Islet precursor cell (in vitro differentiated cells): ENCODE measurements around the gene BCKDK.
"Not testable (repeated sequence)": the region's sequence is repeated elsewhere in the genome, so short reads cannot be mapped to it uniquely, and the experiment has no call there.

Experiments used
- DNase-seq: peaks from one replicate; pipeline ENCODE4 v3.0.0-alpha.2; 2018

BCKDK gene

DNA sequence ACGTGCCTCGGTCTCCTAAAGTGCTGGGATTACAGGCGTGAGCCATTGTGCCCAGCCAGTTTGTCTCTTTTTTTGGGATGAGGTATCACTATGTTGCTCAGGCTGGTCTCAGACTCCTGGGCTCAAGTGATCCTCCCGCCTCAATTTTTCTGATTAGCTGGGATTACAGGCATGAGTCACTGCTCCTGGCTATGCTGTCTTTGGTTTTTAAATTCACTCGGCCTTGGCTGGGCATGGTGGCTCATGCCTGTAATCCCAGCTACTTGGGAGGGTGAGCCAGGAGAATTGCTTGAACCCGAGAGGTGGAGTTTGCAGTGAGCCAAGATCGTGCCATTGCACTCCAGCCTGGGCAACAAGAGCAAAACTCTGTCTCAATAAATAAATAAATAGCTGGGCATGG is 36.2 kb downstream of the BCKDK start:
- DNase-seq, result not testable (repeated sequence)

DNA sequence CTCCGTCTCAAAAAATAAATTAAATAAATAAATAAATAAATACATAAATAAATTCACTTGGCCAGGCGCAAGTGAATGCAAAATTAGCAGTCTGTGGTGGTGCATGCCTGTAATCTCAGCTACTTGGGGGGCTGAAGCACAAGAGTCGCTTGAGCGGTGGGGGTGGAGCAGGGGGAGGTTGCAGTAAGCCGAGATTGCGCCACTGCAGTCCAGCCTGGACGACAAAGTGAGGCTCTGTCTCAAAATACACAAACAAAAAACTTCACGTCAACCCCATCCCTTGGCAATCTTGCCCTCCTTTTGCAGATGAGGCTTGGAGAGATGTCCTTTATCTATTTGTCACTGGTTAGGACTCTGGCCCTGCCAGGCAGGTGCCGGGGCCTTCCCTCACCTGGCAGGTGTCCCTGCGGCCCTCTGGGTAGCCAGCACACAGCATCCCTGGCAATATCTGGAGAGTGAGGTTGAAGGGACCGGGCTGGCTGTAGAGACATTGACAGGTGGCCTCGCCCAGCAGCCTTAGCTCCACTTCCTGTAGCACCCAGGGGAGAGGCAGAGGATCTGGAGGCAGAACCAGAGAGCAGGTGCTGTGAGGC is 37.3 kb downstream of the BCKDK start:
- DNase-seq, result no peak

DNA sequence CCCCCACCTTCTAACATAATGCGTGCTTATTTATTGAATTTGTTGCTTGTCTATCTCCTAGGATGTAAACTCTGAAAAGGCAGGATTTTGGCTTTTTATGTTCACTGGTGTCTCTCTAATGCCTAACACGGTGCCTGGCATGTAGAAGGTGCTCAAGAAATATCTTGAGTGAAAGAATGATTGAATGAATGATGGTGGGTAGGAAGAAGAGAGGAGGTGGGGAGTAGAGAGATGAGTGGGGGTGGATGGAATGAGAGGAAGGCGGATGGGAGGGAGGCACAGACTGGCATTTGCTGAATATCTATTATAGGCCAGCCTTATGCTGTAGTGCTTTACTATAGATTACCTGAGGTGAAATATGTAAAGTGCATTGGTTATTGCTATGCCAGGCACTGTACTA is 39.4 kb downstream of the BCKDK start:
- no peak for DNase-seq

DNA sequence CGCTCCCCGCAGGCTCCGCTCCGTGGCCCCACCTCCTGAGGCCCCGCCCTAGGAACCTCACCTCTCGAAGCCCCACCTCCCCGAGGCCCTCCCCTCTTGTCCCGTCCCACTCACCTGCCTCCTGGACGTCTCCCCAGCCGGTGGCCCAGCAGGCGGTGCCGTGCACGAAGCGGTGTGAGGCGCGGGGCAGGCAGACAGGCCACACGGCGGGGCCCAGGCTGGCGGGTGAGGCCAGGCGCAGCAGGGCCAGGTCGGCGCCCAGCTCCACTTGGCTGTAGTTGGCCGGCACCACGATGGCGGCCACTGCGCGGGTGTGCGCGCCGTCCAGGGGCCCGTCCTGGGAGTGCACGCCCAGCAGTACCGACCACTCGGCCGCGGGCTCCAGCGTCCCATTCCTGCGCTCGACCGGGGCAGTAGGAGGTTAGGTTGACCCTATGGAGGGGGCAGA is 40.1 kb downstream of the BCKDK start:
- peak; percentile 82 for DNase-seq

DNA sequence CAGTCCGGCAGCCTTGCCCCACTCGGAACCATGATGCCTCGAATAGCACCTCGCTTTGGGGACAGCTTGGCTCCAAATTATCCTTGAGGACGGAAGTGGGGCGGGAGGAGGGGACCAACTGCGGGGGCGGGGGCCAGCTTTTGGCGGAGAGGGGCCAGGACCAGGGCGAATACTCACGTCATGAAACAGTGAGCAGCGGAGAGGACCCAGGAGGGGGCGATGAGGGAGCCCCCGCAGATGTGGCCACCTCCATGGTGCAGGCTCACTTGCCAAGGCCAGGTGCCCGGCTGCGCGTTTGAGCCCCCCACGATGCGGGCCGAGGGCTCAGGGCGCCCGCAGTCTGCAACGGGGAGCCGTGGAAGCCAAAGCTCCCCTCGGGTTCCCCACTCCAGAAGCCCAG is 40.7 kb downstream of the BCKDK start:
- DNase-seq, result no peak

DNA sequence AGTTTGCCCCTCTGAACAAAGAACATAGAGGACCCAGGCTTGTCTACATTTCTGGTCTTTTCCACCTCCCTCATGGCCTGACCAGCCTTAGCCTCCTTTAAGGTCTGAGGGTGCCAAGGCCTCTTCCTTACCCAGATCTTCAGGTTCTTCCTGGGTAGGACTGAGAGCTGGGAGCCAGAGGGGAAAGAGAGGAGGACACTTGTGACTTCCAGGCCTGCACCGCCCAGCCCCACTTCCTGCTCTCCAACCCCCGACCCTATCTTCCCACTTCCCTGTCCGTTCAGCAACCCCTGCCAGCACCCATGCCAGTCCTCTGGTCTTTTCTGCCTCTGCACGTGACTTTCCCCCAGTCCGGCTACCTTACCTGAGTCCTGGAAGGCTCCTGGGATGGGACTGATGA is 41.1 kb downstream of the BCKDK start:
- peak; percentile 52 for DNase-seq

DNA sequence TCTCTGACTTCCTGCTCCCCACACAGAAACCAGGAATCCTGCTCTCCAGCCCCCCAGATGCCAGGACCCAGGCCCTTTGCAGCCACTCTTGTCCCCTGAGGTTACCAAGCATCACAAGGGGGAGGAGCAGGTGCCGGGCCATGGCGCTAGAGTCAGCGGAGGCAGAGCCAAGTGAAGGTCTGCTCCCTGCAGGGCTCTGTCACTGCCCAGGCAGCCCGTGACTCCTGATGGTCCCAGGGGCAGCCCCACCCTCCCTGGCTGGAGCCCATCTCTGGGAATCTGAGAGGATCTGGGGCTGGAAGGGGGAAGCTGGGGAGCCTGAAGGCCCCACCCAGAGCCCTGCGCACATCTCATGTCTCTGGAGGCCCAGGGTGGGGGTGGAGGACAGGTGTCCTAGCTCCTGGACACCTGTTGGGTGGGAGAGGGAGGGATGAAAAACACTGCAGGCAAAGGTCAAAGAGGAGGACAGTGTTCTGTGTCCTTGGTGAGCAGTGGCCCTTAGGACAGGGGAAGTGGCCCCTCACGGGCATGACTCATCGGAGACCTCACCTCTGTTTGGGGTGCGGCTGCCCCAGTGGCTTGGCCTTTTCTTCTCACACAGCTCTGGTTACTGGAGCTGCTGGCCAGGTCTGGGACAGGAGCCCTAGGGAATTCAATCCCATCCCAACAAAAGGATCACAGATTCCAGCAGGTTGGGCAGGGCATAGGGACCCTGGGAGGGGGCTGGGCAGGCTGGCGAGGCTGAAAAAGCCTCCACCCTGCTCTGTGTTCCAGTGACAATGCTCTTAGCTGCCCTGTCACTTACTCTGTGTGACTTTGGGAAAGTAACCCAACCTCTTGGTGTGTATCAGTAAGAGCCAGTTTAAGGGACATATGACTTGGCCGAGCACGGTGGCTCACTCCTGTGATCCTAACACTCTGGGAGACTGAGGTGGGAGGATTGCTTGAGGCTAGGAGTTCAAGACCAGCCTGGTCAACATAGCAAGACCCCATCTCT is 42.0 kb downstream of the BCKDK start, which contains the start of gene PRSS36:
TSS of gene PRSS36 (minus strand) at position 173 of the 997 bp plus-strand sequence. CDS start at position 142, 31 bp downstream.
- DNase-seq, result peak; percentile 54

DNA sequence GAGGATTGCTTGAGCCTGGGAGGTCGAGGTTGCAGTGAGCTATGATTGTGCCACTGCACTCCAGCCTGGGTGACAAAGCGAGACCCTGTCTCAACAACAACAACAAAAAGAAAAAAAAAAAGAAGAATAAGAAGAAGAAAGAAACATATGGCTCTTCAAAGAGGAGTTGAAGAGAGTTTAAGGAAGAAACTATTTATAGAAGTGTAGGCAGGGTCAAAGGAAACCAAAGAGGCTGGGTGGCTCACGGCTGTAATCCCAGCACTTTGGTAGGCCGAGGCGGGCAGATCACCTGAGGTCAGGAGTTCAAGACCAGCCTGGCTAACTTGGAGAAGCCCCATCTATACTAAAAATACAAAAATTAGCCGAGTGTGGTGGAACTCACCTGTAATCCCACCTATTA is 42.8 kb downstream of the BCKDK start:
- not testable (repeated sequence) for DNase-seq

DNA sequence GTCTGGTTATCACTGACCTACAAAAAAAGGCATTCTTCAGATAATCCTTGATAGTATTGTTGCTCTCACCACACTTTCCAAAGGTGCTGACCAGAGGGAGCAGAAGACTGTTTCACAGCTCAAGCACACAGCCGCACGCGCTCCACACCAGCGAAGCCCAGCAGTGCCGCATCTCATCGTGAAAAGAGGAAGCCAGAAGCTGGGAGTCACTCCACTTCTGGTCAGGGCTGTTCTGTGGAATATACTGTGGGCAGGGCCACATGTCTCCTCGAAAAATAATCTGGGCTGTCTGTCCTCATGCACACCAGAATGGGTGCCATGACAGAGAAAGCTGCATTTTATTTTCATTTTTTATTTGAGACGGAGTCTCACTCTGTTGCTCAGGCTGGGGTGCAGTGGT is 49.0 kb downstream of the BCKDK start:
- no peak for DNase-seq
